Endothelial cell of umbilical vein (primary cell): ENCODE data around the gene DNAJC18. TPM values are rescaled to one million over a fixed set of nuclear protein-coding genes. Genes with fewer than 3 reads are reported as not detected.

Source experiments
- BruUV-seq: library from RNA; stranded (reverse); fragments of 400-500 nt; replicated peaks from 2 replicates; lab custom pipeline; 2021; lab: Mats Ljungman, UMichigan
- CTCF ChIA-PET: fragments of 300-600, 350-600 bp; sonication (Branson Sonifier 250); formaldehyde crosslinking; loops from one replicate; lab custom pipeline; 2021; ENCODE audit warnings: antibody characterized with exemption, inconsistent platforms; lab: Charles Lee
- POLR2A ChIA-PET: fragments of 300-600, 350-600 bp; sonication (Branson Sonifier 250); formaldehyde crosslinking; loops from one replicate; lab custom pipeline; 2021; ENCODE audit warnings: antibody characterized with exemption, inconsistent platforms; lab: Charles Lee
- DNase-seq: peaks from one replicate; pipeline ENCODE4 v3.0.0-alpha.2; 2011; ENCODE audit warnings: low read depth, low spot score
- FAIRE-seq: peaks from 2 replicates; lab custom pipeline; 2011; peaks lifted over from hg19 to GRCh38; lab: Jason Lieb, UNC
- H2AFZ ChIP-seq: 2 replicates; pipeline ENCODE4 v1.6.0; 2012; ENCODE audit warnings: low read depth, low read length, control low read depth, inconsistent platforms
- H3K27ac ChIP-seq: 2 replicates; pipeline ENCODE4 v1.5.1; 2011; ENCODE audit warnings: low read depth, mild to moderate bottlenecking, control low read depth, low read length, moderate library complexity; ENCODE audit not compliant: insufficient read depth
- H3K27me3 ChIP-seq, 2 experiments: 2 replicates each; pipeline versions ENCODE4 v1.6.0 to v1.6.1; 2011; ENCODE audit warnings: low read length in 2 of 2, mixed read lengths in 1 of 2; ENCODE audit not compliant: control insufficient read depth in 2 of 2, insufficient read depth in 2 of 2
- H3K36me3 ChIP-seq, 2 experiments: 2 replicates in 1 of 2; 3 replicates in 1 of 2; pipeline ENCODE4 v1.5.1; 2011; ENCODE audit warnings: low read length in 2 of 2, mild to moderate bottlenecking in 1 of 2, moderate library complexity in 1 of 2; ENCODE audit not compliant: control insufficient read depth in 2 of 2, insufficient read depth in 2 of 2; ENCODE audit errors: extremely low read depth in 1 of 2
- H3K4me1 ChIP-seq: 3 replicates; pipeline ENCODE4 v1.5.1; 2011; ENCODE audit warnings: mild to moderate bottlenecking, low read length; ENCODE audit not compliant: control insufficient read depth, insufficient read depth; ENCODE audit errors: extremely low read depth
- H3K4me2 ChIP-seq: 2 replicates; pipeline ENCODE4 v1.6.1; 2011; ENCODE audit warnings: low read length, control low read depth, mixed read lengths; ENCODE audit not compliant: insufficient read depth
- H3K4me3 ChIP-seq, 3 experiments: fragments of 200-600 bp in 1 of 3; sonication (generic), shearing (Covaris generic) in 1 of 3; replicated peaks in 1 of 3; 2 replicates each; pipeline ENCODE4 v1.5.1; 2011 to 2016; ENCODE audit warnings: control low read depth in 3 of 3, low read length in 3 of 3, mild to moderate bottlenecking in 2 of 3, inconsistent platforms in 1 of 3, low read depth in 1 of 3, moderate library complexity in 1 of 3; ENCODE audit not compliant: insufficient read depth in 1 of 3
- H3K79me2 ChIP-seq: 2 replicates; pipeline ENCODE4 v1.6.0; 2012; ENCODE audit warnings: low read length, inconsistent platforms; ENCODE audit not compliant: control insufficient read depth, insufficient read depth
- H3K9ac ChIP-seq: replicated peaks from 2 replicates; pipeline ENCODE3; 2011; ENCODE audit warnings: low read length, control low read depth; ENCODE audit not compliant: insufficient read depth; ENCODE audit errors: extremely low read depth
- H3K9me1 ChIP-seq: replicated peaks from 3 replicates; pipeline ENCODE4 v1.6.0; 2011; ENCODE audit warnings: mild to moderate bottlenecking, low read length; ENCODE audit not compliant: control insufficient read depth, insufficient read depth; ENCODE audit errors: extremely low read depth
- H3K9me3 ChIP-seq: replicated peaks from 2 replicates; pipeline ENCODE4 v1.5.1; 2012; ENCODE audit warnings: low read length, inconsistent platforms; ENCODE audit not compliant: control insufficient read depth, insufficient read depth
- H4K20me1 ChIP-seq: replicated peaks from 2 replicates; pipeline ENCODE3; 2011; ENCODE audit warnings: mild to moderate bottlenecking, low read length; ENCODE audit not compliant: control insufficient read depth, insufficient read depth; ENCODE audit errors: extremely low read depth
- CTCF ChIP-seq, 2 donors: IDR thresholded peaks; 1 replicate in 1 of 2; 2 replicates in 1 of 2; pipeline ENCODE4 v1.5.1; 2011; ENCODE audit warnings: low read length in 2 of 2, mild to moderate bottlenecking in 2 of 2, moderate library complexity in 2 of 2, control low read depth in 1 of 2, inconsistent platforms in 1 of 2, low read depth in 1 of 2; ENCODE audit not compliant: insufficient read depth in 1 of 2; ENCODE audit errors: extremely low read depth in 1 of 2
- EZH2 ChIP-seq: IDR thresholded peaks from 2 replicates; pipeline ENCODE4 v1.6.1; 2012; ENCODE audit warnings: borderline replicate concordance, low read depth, mild to moderate bottlenecking, moderate library complexity, low read length, inconsistent platforms; ENCODE audit not compliant: severe bottlenecking
- FOS ChIP-seq: IDR thresholded peaks from 2 replicates; pipeline ENCODE4 v1.6.1; 2011; ENCODE audit warnings: mild to moderate bottlenecking, low read length, moderate library complexity, borderline replicate concordance; ENCODE audit not compliant: insufficient read depth
- GATA2 ChIP-seq: IDR thresholded peaks from 2 replicates; pipeline ENCODE4 v1.7.0; 2011; ENCODE audit warnings: low read depth, mild to moderate bottlenecking, moderate library complexity, mixed read lengths, low read length; ENCODE audit not compliant: insufficient read length, insufficient read depth
- JUN ChIP-seq: IDR thresholded peaks from 2 replicates; pipeline ENCODE4 v1.6.1; 2011; ENCODE audit warnings: borderline replicate concordance, low read depth; ENCODE audit not compliant: insufficient read length, insufficient read depth
- MAX ChIP-seq: IDR thresholded peaks from 2 replicates; pipeline ENCODE4 v1.6.1; 2011; ENCODE audit not compliant: insufficient read depth, insufficient read length
- MYC ChIP-seq: IDR thresholded peaks from one replicate; pipeline ENCODE4 v1.6.1; 2011; ENCODE audit warnings: mild to moderate bottlenecking, low read depth, low read length
- POLR2A ChIP-seq: IDR thresholded peaks from 2 replicates; pipeline ENCODE4 v1.6.1; 2012; ENCODE audit warnings: low read depth, mild to moderate bottlenecking, control low read depth, low read length
- POLR2AphosphoS5 ChIP-seq: IDR thresholded peaks from 2 replicates; pipeline ENCODE4 v1.6.1; 2012; ENCODE audit warnings: low read depth, mild to moderate bottlenecking, control low read depth, low read length, moderate library complexity; ENCODE audit not compliant: insufficient read depth
- dilution Hi-C: fragments of 300-500 bp; cut with MboI; formaldehyde crosslinking; loops from one replicate; pipeline ENCODE4 v1.15.0; 2019; ENCODE audit warnings: low sequenced_read_pairs; ENCODE audit not compliant: extremely low pct_ligation_motif_present
- intact Hi-C: fragments of 100-400 bp; cut with micrococcal nuclease; formaldehyde crosslinking; loops from one replicate; pipeline ENCODE4 v1.10.0; 2022
- polyA plus RNA-seq, 4 experiments: library from polyadenylated mRNA; depleted of rRNA in 3 of 4; stranded (reverse) in 3 of 4; unstranded in 1 of 4; fragments of >200 nt; gene quantifications; 2 replicates each; pipeline versions ENCODE4 v1.2.1 to v1.2.3, GENCODE V29; 2011 to 2012; ENCODE audit warnings: missing spikeins in 1 of 4
- total RNA-seq: library from RNA; stranded (reverse); gene quantifications from 2 replicates; pipeline ENCODE4 v1.2.3, GENCODE V29; 2021

The DNAJC18 gene
- total and polyA plus RNA-seq, 2 donors (not counting 3 experiments of a cell fraction or from before 2014, with no cell fraction given): 23.2 to 52.6 TPM

GRCh38 chr5:139460455-139460854, 21.1 kb upstream of the DNAJC18 start:
- Histone ChIP-seq H3K9ac (peak overlapping the region; percentile 99), H3K27ac (peak overlapping the region; percentile 99), H3K36me3 (peaks cover 20 to 23% of the 10 kb centered on the region in 2 experiments), H3K4me3 (peak overlapping the region; percentile 40 to 97 (median 87)), H3K27me3 (no peaks in the 10 kb centered on the region), H3K4me1 (peaks cover 41% of the 10 kb centered on the region), H4K20me1 (no peaks in the 10 kb centered on the region), H3K79me2 (peaks cover 63% of the 10 kb centered on the region), H3K9me3 (no peaks in the 10 kb centered on the region), H3K4me2 (peak overlapping the region; percentile 96), H2AFZ (no peak overlapping the region), H3K9me1 (no peaks in the 10 kb centered on the region)
- TF ChIP-seq FOS: no peak
- no peak for TF ChIP-seq POLR2AphosphoS5
- dilution Hi-C loops: no loop called here
- intact Hi-C loops: no loop called here
- ChIA-PET POLR2A (interaction anchor here (2.4 kb wide), 1 partner anchor 13 kb away, joined by 15 read pairs; no protein-coding TSS in a partner anchor), CTCF (interaction anchor here (0.8 to 2.9 kb wide), 6 partner anchors 13 to 53 kb away, joined by 3 to 26 read pairs (median 4); partner anchors contain the start of gene STING1)
- no TSS peak for BruUV-seq
- DNase-seq (no peak), FAIRE-seq (peak; percentile 61)

GRCh38 chr5:139459451-139459934, 20.2 kb upstream of the DNAJC18 start:
- FAIRE-seq (peak; percentile 83), DNase-seq (peak; percentile 89)
- Histone ChIP-seq H4K20me1 (no peaks in the 10 kb centered on the region), H3K4me1 (peaks cover 41% of the 10 kb centered on the region), H3K9me1 (no peaks in the 10 kb centered on the region), H3K9me3 (no peaks in the 10 kb centered on the region), H3K27me3 (no peaks in the 10 kb centered on the region), H2AFZ (no peak overlapping the region), H3K36me3 (peaks cover 24 to 32% of the 10 kb centered on the region in 2 experiments), H3K27ac (peak overlapping the region; percentile 99), H3K9ac (peak overlapping the region; percentile 99), H3K79me2 (peaks cover 63% of the 10 kb centered on the region), H3K4me3 (peak overlapping the region in 2 of 3 experiments; percentile 11 to 97), H3K4me2 (peak overlapping the region; percentile 96)
- CTCF ChIA-PET: interaction anchor here (1.2 to 2.9 kb wide), 6 partner anchors 14 to 53 kb away, joined by 3 to 26 read pairs (median 8); partner anchors contain the start of gene STING1
- no peak for TF ChIP-seq CTCF (IDR thresholded peaks at IDR 0.05; ENCODE audit: extremely low read depth in 1 of 2, insufficient read depth in 1 of 2, low read depth in 1 of 2, low read length in 2 of 2)
- TF ChIP-seq FOS: no peak
- peak; percentile 57 for TF ChIP-seq POLR2A
- TF ChIP-seq POLR2AphosphoS5: peak; percentile 85
- TF ChIP-seq EZH2: no peak
- no peak for TF ChIP-seq MYC
- no peak for TF ChIP-seq MAX
- no peak for TF ChIP-seq JUN
- TF ChIP-seq GATA2: no peak
- dilution Hi-C loops (no loop called here), intact Hi-C loops (loop anchor here (1.0 to 2.0 kb wide), 3 partner anchors 13 to 53 kb away; no protein-coding TSS in a partner anchor)
- POLR2A ChIA-PET: interaction anchor here (1.1 to 2.4 kb wide), 2 partner anchors 14 to 23 kb away, joined by 3 to 15 read pairs; no protein-coding TSS in a partner anchor
- BruUV-seq: no TSS peak
